ENCODE data around the gene BYSL. TPM values are rescaled to one million over a fixed set of nuclear protein-coding genes. Genes with fewer than 3 reads are reported as not detected.

The BYSL gene, protein sequence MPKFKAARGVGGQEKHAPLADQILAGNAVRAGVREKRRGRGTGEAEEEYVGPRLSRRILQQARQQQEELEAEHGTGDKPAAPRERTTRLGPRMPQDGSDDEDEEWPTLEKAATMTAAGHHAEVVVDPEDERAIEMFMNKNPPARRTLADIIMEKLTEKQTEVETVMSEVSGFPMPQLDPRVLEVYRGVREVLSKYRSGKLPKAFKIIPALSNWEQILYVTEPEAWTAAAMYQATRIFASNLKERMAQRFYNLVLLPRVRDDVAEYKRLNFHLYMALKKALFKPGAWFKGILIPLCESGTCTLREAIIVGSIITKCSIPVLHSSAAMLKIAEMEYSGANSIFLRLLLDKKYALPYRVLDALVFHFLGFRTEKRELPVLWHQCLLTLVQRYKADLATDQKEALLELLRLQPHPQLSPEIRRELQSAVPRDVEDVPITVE
- total RNA-seq: 16.9 and 22.9 TPM in 2 replicates

- Histone ChIP-seq H3K4me3 (ENCODE audit: low read depth, low read length) (peak within 1 kb of the TSS; percentile 98), H3K36me3 (ENCODE audit: control insufficient read depth, insufficient read depth, low read length) (peaks cover 2% of the 10 kb centered on the region), H3K27me3 (ENCODE audit: control insufficient read depth, insufficient read depth, low read length) (no peaks in the 10 kb centered on the region)
- DNase-seq (ENCODE audit: low read depth): peak; percentile 81
- peak; percentile 99 for TF ChIP-seq CTCF (IDR thresholded peaks at IDR 0.05; ENCODE audit: insufficient read depth, low read length, poor library complexity, severe bottlenecking)
Measured at GRCh38 chr6:41920921-41921711, at the start of gene BYSL, which contains the start of gene MED20. Gene BYSL (plus strand): TSS chr6:41921499. CDS start chr6:41921563, 64 bp downstream. Gene MED20 (minus strand): TSS chr6:41921139. CDS start chr6:41921018, 121 bp downstream.

GRCh38 chr6:41871691-41872090 lies 49.6 kb upstream of the BYSL start:
- DNase-seq (ENCODE audit: low read depth): no peak
- TF ChIP-seq CTCF (IDR thresholded peaks at IDR 0.05; ENCODE audit: insufficient read depth, low read length, poor library complexity, severe bottlenecking): no peak
- no peaks in the 10 kb centered on the region for H3K36me3 ChIP-seq (ENCODE audit: control insufficient read depth, insufficient read depth, low read length)
- H3K27me3 ChIP-seq (ENCODE audit: control insufficient read depth, insufficient read depth, low read length): no peaks in the 10 kb centered on the region
- no peak overlapping the region for H3K4me3 ChIP-seq (ENCODE audit: low read depth, low read length)

- TF ChIP-seq CTCF (IDR thresholded peaks at IDR 0.05; ENCODE audit: insufficient read depth, low read length, poor library complexity, severe bottlenecking): no peak
Measured at GRCh38 chr6:41872147-41872546, 49.2 kb upstream of the BYSL start.

GRCh38 chr6:41874741-41875140 lies 46.6 kb upstream of the BYSL start:
- Histone ChIP-seq H3K27me3 (ENCODE audit: control insufficient read depth, insufficient read depth, low read length) (no peaks in the 10 kb centered on the region), H3K36me3 (ENCODE audit: control insufficient read depth, insufficient read depth, low read length) (no peaks in the 10 kb centered on the region), H3K4me3 (ENCODE audit: low read depth, low read length) (no peak overlapping the region)
- no peak for DNase-seq (ENCODE audit: low read depth)
- TF ChIP-seq CTCF (IDR thresholded peaks at IDR 0.05; ENCODE audit: insufficient read depth, low read length, poor library complexity, severe bottlenecking): no peak

More at GRCh38 chr6:41872147-41872546, 49.2 kb upstream of the BYSL start:
- DNase-seq (ENCODE audit: low read depth): no peak
- H3K27me3 ChIP-seq (ENCODE audit: control insufficient read depth, insufficient read depth, low read length): no peaks in the 10 kb centered on the region
- H3K36me3 ChIP-seq (ENCODE audit: control insufficient read depth, insufficient read depth, low read length): no peaks in the 10 kb centered on the region
- H3K4me3 ChIP-seq (ENCODE audit: low read depth, low read length): no peak overlapping the region

DNA sequence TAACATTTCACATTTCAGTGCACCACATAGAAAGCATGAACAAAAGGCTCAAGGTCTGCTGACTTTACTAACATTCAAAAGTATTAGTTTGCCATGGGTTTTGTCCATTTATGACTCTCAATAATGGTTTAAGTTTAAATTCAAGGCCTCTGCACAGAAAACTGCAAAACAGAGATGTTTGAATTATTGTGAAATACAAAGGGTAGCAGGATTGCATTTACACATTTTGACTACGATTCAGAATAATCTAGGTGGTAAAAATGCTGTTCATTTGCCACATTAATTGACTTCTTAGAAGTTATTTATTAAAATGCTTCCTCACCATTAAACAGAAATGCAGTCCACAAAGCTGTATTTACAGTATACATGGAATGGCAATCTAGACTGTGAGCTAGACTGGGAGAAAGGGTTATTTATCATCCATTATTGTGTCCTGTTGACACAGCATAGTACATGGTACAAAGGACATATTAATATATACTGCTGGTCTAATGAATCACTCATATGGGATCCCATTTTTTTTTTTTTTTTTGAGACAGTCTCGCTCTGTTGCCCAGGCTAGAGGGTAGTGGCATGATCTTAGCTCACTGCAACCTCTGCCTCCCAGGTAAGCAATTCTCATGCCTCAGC lies 44.1 kb upstream of the BYSL start:
- Histone ChIP-seq H3K4me3 (ENCODE audit: low read depth, low read length) (no peak overlapping the region), H3K27me3 (ENCODE audit: control insufficient read depth, insufficient read depth, low read length) (no peaks in the 10 kb centered on the region), H3K36me3 (ENCODE audit: control insufficient read depth, insufficient read depth, low read length) (no peaks in the 10 kb centered on the region)
- DNase-seq (ENCODE audit: low read depth): no peak
- no peak for TF ChIP-seq CTCF (IDR thresholded peaks at IDR 0.05; ENCODE audit: insufficient read depth, low read length, poor library complexity, severe bottlenecking)
